Mucosa of descending colon (tissue), 3 donors: Measurements from ENCODE around the gene ZKSCAN3. TPM values are rescaled to one million over a fixed set of nuclear protein-coding genes. Genes with fewer than 3 reads are reported as not detected.

Experiments
- ATAC-seq: fragments of 200-7000 bp; cut with Tn5 transposase; one replicate; pipeline ENCODE4 v1.9.1; 2020; ENCODE audit warnings: mild to moderate bottlenecking, moderate library complexity
- DNase-seq, 3 donors: peaks; one replicate each; pipeline ENCODE4 v3.0.0-alpha.2; 2020
- H3K36me3 ChIP-seq: fragments of 200-600 bp; one replicate; pipeline ENCODE4 v1.8.0; 2021; ENCODE audit warnings: low read depth, mild to moderate bottlenecking
- H3K4me1 ChIP-seq: fragments of 200-600 bp; one replicate; pipeline ENCODE4 v1.8.0; 2021; ENCODE audit warnings: low read depth, mild to moderate bottlenecking
- H3K4me3 ChIP-seq: fragments of 200-600 bp; one replicate; pipeline ENCODE4 v1.8.0; 2021; ENCODE audit warnings: mild to moderate bottlenecking
- H3K9me3 ChIP-seq: fragments of 200-600 bp; one replicate; pipeline ENCODE4 v1.8.0; 2021; ENCODE audit warnings: mild to moderate bottlenecking
- intact Hi-C, 2 donors: fragments of 100-400 bp; cut with DNase I in 1 of 2; cut with micrococcal nuclease in 1 of 2; formaldehyde crosslinking; loops; one replicate each; pipeline versions ENCODE4 v1.11.0 to v1.11.1; 2022; cut with DNase I, micrococcal nuclease
- total RNA-seq, 3 donors: library from RNA; stranded (reverse); fragmentation: NEBNext Ultra II Directional in 2 of 3; extraction: Animal tissue kit (Norgen Biotek cat#: 25700) in 2 of 3; gene quantifications; one replicate each; pipeline versions ENCODE4 v1.2.1 to v1.2.4, GENCODE V29; 2021 to 2023
- TF ChIP-seq, protein P1 (sequence below): fragments of 200-600 bp; IDR thresholded peaks from one replicate; pipeline ENCODE4 v1.8.0; 2022; ENCODE audit warnings: antibody characterized with exemption, mild to moderate bottlenecking
- donor health status: DM: no; HTN: no; CAD: no; lungs with moderate emphysema.
- donor health status: DM: no; HTN: no; CAD: no.
- donor health status: DM: no; HTN: yes; CAD: no.

Gene ZKSCAN3
- total RNA-seq, 3 donors from 2014 or later: 5.2 to 12.8 (median 6.1) TPM

DNA sequence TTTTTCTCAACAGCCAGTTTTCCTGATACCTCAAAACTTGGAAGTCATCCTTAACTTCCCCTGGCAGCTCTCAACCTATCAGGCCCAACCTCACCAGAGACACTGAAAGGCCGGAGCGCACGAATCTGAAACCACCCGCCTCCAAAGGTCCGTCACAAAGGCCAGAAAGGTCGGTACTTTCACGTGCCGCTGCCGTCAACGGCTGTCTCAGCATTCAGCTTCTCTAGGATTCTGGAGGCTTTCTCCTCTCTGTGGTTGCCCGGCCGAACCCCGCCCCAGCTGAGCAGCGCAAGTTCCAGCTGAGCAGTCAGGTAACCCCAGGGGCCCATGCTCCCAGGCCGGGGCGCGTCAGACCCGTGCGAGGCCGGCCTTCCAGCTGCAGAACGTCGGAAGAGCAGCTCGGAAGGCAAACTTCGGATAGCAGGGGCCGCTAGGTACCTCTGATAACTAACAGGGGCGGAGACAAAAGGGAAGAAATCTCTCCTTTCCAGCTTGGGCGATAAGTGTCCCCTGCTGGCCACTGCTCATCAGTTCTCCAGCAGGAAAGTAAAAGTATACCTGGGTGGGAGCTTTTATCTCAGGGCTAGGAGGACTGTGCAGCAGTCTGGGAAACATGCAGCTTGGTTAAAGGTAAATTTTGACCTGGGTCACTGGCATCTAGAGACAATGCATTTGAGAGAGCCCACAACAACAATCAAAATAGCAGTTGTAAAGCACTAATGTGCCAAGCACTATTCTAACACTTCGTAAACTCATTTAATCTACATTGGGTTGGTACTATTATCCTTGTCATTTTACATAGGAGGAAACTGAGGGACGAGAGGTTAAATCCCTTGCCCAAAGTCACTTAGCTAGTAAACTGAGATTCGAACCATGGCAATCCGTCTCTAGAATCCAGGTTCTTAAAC lies 33.7 kb downstream of the ZKSCAN3 start:
- intact Hi-C loops: no loop called here
- no peaks in the 10 kb centered on the region for H3K36me3 ChIP-seq
- TF ChIP-seq, protein P1, sequence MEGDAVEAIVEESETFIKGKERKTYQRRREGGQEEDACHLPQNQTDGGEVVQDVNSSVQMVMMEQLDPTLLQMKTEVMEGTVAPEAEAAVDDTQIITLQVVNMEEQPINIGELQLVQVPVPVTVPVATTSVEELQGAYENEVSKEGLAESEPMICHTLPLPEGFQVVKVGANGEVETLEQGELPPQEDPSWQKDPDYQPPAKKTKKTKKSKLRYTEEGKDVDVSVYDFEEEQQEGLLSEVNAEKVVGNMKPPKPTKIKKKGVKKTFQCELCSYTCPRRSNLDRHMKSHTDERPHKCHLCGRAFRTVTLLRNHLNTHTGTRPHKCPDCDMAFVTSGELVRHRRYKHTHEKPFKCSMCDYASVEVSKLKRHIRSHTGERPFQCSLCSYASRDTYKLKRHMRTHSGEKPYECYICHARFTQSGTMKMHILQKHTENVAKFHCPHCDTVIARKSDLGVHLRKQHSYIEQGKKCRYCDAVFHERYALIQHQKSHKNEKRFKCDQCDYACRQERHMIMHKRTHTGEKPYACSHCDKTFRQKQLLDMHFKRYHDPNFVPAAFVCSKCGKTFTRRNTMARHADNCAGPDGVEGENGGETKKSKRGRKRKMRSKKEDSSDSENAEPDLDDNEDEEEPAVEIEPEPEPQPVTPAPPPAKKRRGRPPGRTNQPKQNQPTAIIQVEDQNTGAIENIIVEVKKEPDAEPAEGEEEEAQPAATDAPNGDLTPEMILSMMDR: no peak
- H3K4me3 ChIP-seq: no peak overlapping the region
- ATAC-seq (peak; percentile 100), DNase-seq (peak; percentile 92 to 93 (median 92))
- H3K4me1 ChIP-seq: peaks cover 2% of the 10 kb centered on the region
- peaks cover 6% of the 10 kb centered on the region for H3K9me3 ChIP-seq

DNA sequence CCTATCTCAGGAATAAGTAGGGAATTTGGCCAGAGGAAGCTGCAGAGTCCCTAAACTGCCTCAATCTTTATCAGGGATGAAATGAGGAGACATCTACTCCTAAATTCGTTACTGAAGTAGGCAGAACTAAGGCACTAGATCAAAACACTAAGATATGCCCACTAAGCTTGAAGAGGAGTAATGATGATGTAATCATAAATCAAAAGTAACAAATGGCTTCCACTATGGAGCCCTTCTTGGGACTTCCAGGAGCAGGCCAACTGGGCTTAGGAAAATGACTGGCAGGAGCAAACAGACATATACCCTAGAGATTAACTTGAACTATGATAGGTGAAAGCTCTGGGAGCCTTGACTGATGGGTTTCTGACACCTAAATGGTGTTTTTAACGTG lies 34.4 kb downstream of the ZKSCAN3 start:
- TF ChIP-seq, protein P1: no peak
- intact Hi-C loops: no loop called here

DNA sequence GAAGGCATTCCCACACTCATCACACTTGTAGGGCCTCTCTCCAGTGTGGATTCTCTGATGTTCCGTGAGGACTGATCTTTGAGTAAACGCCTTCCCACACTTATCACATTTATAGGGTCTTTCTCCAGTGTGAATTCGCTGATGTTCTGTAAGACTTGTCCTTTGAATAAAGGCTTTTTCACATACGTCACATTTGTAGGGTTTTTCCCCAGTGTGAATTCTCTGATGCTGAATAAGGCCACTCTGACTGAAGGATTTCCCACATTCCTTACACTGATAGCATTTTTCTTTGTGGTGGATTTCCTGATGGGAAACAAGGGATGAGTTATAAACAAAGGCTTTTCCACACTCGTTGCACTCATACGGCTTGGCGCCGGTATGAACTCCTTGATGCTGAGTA lies 40.9 kb downstream of the ZKSCAN3 start:
- intact Hi-C loops: no loop called here
- no peak for ATAC-seq
- H3K4me1 ChIP-seq: no peaks in the 10 kb centered on the region
- TF ChIP-seq, protein P1: no peak
- H3K36me3 ChIP-seq: peaks cover 5% of the 10 kb centered on the region
- no peaks in the 10 kb centered on the region for H3K9me3 ChIP-seq
- H3K4me3 ChIP-seq: no peak overlapping the region
- no peak for DNase-seq

More for the DNA sequence above, 34.4 kb downstream of the ZKSCAN3 start:
- DNase-seq: no peak
- no peaks in the 10 kb centered on the region for H3K9me3 ChIP-seq
- no peaks in the 10 kb centered on the region for H3K36me3 ChIP-seq
- no peak for ATAC-seq
- H3K4me1 ChIP-seq: peaks cover 2% of the 10 kb centered on the region
- H3K4me3 ChIP-seq: no peak overlapping the region

DNA sequence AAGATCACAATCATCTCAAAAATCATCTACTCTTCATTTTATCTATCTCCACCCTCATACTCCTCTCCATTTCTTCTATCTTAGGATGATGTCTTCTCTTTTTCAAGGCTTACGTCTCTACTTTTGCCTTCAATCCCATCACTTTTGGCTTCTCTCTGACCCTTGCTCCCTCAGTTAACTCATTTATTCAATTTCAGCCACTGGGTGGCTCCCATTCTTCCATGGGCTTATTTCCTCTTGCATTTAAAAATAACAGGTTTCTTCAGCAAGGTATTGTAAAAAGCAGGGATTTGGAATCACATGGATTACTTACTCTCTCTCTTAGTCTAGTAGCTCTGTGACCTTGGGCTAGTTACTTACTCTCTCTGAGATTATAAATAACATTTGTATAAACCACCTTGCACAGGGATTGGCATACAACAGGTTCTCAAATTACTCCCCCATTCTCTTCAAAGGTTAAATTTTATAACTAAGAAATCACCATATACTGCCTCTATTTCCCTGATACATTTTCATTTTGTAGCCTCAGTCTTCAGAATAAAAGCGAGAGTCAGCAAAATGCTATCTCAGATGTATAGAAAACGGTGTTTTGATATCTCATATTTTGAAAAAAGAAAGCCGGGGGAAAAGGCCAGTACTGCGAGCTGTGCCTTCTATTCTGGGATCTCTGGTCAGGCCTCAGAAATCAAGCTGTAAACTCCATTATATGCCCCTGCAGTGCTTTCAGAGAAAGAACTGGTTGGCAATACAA lies 44.3 kb downstream of the ZKSCAN3 start:
- peaks cover 5% of the 10 kb centered on the region for H3K36me3 ChIP-seq
- peak in 1 of 3 donors; percentile 14 for DNase-seq
- H3K4me1 ChIP-seq: no peaks in the 10 kb centered on the region
- no peaks in the 10 kb centered on the region for H3K9me3 ChIP-seq
- intact Hi-C loops: no loop called here
- no peak for ATAC-seq
- TF ChIP-seq, protein P1: no peak
- no peak overlapping the region for H3K4me3 ChIP-seq

DNA sequence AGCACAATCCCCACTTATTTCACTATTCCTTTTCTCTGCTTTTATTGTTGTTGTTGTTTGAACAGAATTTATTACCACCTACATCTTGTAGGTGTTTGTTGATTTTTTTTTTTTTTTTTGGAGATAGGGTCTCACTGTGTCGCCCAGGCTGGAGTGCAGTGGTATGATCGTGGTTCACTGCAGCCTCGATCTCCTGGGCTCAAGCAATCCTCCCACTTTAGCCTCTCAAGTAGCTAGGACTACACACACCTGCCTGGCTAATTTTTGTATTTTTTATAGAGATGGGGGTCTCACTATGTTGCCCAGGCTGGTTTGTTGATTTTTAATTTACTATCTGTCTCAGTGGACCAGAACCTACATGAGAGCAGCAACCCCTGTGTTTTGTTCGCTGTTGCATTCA lies 46.2 kb downstream of the ZKSCAN3 start:
- no peak overlapping the region for H3K4me3 ChIP-seq
- DNase-seq (no peak), ATAC-seq (no peak)
- H3K4me1 ChIP-seq: no peaks in the 10 kb centered on the region
- H3K9me3 ChIP-seq: no peaks in the 10 kb centered on the region
- intact Hi-C loops: no loop called here
- TF ChIP-seq, protein P1: no peak
- H3K36me3 ChIP-seq: no peaks in the 10 kb centered on the region
